ENCODE measurements around the gene ABI3BP.

- TF ChIP-seq CTCF (IDR thresholded peaks at IDR 0.05; ENCODE audit: low read length) (no peak), EZH2 (IDR thresholded peaks at IDR 0.05; ENCODE audit: borderline replicate concordance, low read length) (no peak)
Observed at GRCh38 chr3:100852840-100853239, 140.4 kb downstream of the ABI3BP start.

Measured in OCI-LY1 (cell line).